Ramos (cell line): ENCODE measurements around the gene CFAP410.

ENCODE experiments used
- in situ Hi-C: fragments of 300-500 bp; cut with MboI; formaldehyde crosslinking; loops from one replicate; pipeline ENCODE4 v1.14.3; 2022; ENCODE audit warnings: low sequenced_read_pairs; ENCODE audit not compliant: unreplicated experiment

Gene CFAP410

GRCh38 chr21:44304011-44304616, 35.1 kb downstream of the CFAP410 start:
- in situ Hi-C loops = loop anchor here (10.0 kb wide), 1 partner anchor 289 kb away; the partner anchor contains the start of gene TRAPPC10

GRCh38 chr21:44303490-44303981, 35.7 kb downstream of the CFAP410 start:
- in situ Hi-C loops = loop anchor here (10.0 kb wide), 1 partner anchor 289 kb away; the partner anchor contains the start of gene TRAPPC10

GRCh38 chr21:44302573-44303401, 36.4 kb downstream of the CFAP410 start:
- in situ Hi-C loops = loop anchor here (10.0 kb wide), 1 partner anchor 288 kb away; the partner anchor contains the start of gene TRAPPC10

GRCh38 chr21:44301961-44302406, 37.2 kb downstream of the CFAP410 start:
- in situ Hi-C loops = loop anchor here (10.0 kb wide), 1 partner anchor 287 kb away; the partner anchor contains the start of gene TRAPPC10

GRCh38 chr21:44301141-44301540, 38.0 kb downstream of the CFAP410 start:
- in situ Hi-C loops = loop anchor here (10.0 kb wide), 1 partner anchor 286 kb away; the partner anchor contains the start of gene TRAPPC10

GRCh38 chr21:44300262-44300959, 38.8 kb downstream of the CFAP410 start:
- in situ Hi-C loops = loop anchor here (10.0 kb wide), 1 partner anchor 286 kb away; the partner anchor contains the start of gene TRAPPC10

- in situ Hi-C loops = loop anchor here (10.0 kb wide), 1 partner anchor 285 kb away; the partner anchor contains the start of gene TRAPPC10
Measured at GRCh38 chr21:44299458-44300261, 39.5 kb downstream of the CFAP410 start, which contains the start of gene PFKL. PFKL (plus strand) TSS chr21:44300053; CDS start chr21:44300106, 53 bp downstream.

- in situ Hi-C loops = no loop called here
Measured at GRCh38 chr21:44299085-44299457, 40.1 kb downstream of the CFAP410 start.

GRCh38 chr21:44298301-44298700, 40.9 kb downstream of the CFAP410 start:
- in situ Hi-C loops = no loop called here

- in situ Hi-C loops = no loop called here
Measured at GRCh38 chr21:44297525-44298290, 41.5 kb downstream of the CFAP410 start.

- in situ Hi-C loops = no loop called here
Measured at GRCh38 chr21:44296916-44297315, 42.3 kb downstream of the CFAP410 start.

- in situ Hi-C loops = no loop called here
Measured at GRCh38 chr21:44296103-44296519, 43.1 kb downstream of the CFAP410 start.

- in situ Hi-C loops = no loop called here
Measured at GRCh38 chr21:44295646-44296045, 43.5 kb downstream of the CFAP410 start.

GRCh38 chr21:44295163-44295573, 44.0 kb downstream of the CFAP410 start:
- in situ Hi-C loops = no loop called here

GRCh38 chr21:44294391-44295162, 44.6 kb downstream of the CFAP410 start:
- in situ Hi-C loops = no loop called here

- in situ Hi-C loops = no loop called here
Measured at GRCh38 chr21:44293551-44294231, 45.5 kb downstream of the CFAP410 start.

GRCh38 chr21:44292812-44293195, 46.4 kb downstream of the CFAP410 start:
- in situ Hi-C loops = no loop called here
